GM21390 (cell line): Measurements from ENCODE around the gene ANKS6.
"Not testable (repeated sequence)": the region's sequence is repeated elsewhere in the genome, so short reads cannot be mapped to it uniquely, and the experiment has no call there.

ENCODE experiments used
- ATAC-seq: cut with Tn5 transposase; IDR thresholded peaks from one replicate; pipeline ENCODE4 v1.9.1; 2021; ENCODE audit not compliant: unreplicated experiment

The ANKS6 gene

GRCh38 chr9:98707166-98708102, 88.9 kb downstream of the ANKS6 start:
- no peak for ATAC-seq

- no peak for ATAC-seq
These were observed 89.6 kb downstream of the ANKS6 start for GRCh38 chr9:98706651-98707165.

GRCh38 chr9:98702835-98703380, 93.4 kb downstream of the ANKS6 start:
- no peak for ATAC-seq

GRCh38 chr9:98702340-98702739, 94.0 kb downstream of the ANKS6 start:
- no peak for ATAC-seq

GRCh38 chr9:98701576-98701975, 94.8 kb downstream of the ANKS6 start:
- no peak for ATAC-seq

- ATAC-seq = no peak
These were observed 95.6 kb downstream of the ANKS6 start for GRCh38 chr9:98700801-98701200.

GRCh38 chr9:98698856-98699255, 97.5 kb downstream of the ANKS6 start:
- ATAC-seq = no peak

- ATAC-seq = no peak
These were observed 101.4 kb downstream of the ANKS6 start for GRCh38 chr9:98694943-98695342.

- ATAC-seq = no peak
These were observed 104.0 kb downstream of the ANKS6 start for GRCh38 chr9:98692392-98692791.

GRCh38 chr9:98691890-98692289, 104.5 kb downstream of the ANKS6 start:
- ATAC-seq = no peak

GRCh38 chr9:98690686-98691085, 105.7 kb downstream of the ANKS6 start:
- no peak for ATAC-seq

GRCh38 chr9:98688710-98689495, 107.5 kb downstream of the ANKS6 start:
- no peak for ATAC-seq

GRCh38 chr9:98687911-98688310, 108.4 kb downstream of the ANKS6 start:
- no peak for ATAC-seq

- ATAC-seq = no peak
These were observed 109.1 kb downstream of the ANKS6 start for GRCh38 chr9:98686961-98687855.

GRCh38 chr9:98684816-98685215, 111.5 kb downstream of the ANKS6 start:
- not testable (repeated sequence) for ATAC-seq
